HG03439 (cell line): ENCODE data around the gene PTX4.

Source experiments
- ATAC-seq: cut with Tn5 transposase; IDR thresholded peaks from one replicate; pipeline ENCODE4 v1.9.1; 2021; ENCODE audit warnings: mild to moderate bottlenecking, moderate library complexity; ENCODE audit not compliant: unreplicated experiment

The PTX4 gene

GRCh38 chr16:1465567-1465915 lies 23.2 kb downstream of the PTX4 start:
- ATAC-seq = no peak

GRCh38 chr16:1464894-1465566 lies 23.7 kb downstream of the PTX4 start:
- ATAC-seq = no peak

- no peak for ATAC-seq
Observed at GRCh38 chr16:1464196-1464893, 24.4 kb downstream of the PTX4 start.

- ATAC-seq = no peak
Observed at GRCh38 chr16:1461146-1461545, 27.6 kb downstream of the PTX4 start.

- no peak for ATAC-seq
Observed at GRCh38 chr16:1460602-1461138, 28.1 kb downstream of the PTX4 start.

GRCh38 chr16:1459967-1460366 lies 28.8 kb downstream of the PTX4 start:
- ATAC-seq = no peak

- no peak for ATAC-seq
Observed at GRCh38 chr16:1458977-1459341, 29.8 kb downstream of the PTX4 start.

- ATAC-seq = no peak
Observed at GRCh38 chr16:1458336-1458976, 30.3 kb downstream of the PTX4 start.

GRCh38 chr16:1457489-1458245 lies 31.1 kb downstream of the PTX4 start:
- no peak for ATAC-seq

- ATAC-seq = no peak
Observed at GRCh38 chr16:1456951-1457350, 31.8 kb downstream of the PTX4 start.

- no peak for ATAC-seq
Observed at GRCh38 chr16:1455190-1456171, 33.3 kb downstream of the PTX4 start.

GRCh38 chr16:1454561-1454960 lies 34.2 kb downstream of the PTX4 start:
- ATAC-seq = no peak

GRCh38 chr16:1453316-1453715 lies 35.4 kb downstream of the PTX4 start:
- no peak for ATAC-seq

GRCh38 chr16:1452530-1452929 lies 36.2 kb downstream of the PTX4 start:
- no peak for ATAC-seq

- ATAC-seq = no peak
Observed at GRCh38 chr16:1451702-1452392, 36.9 kb downstream of the PTX4 start.

- ATAC-seq = no peak
Observed at GRCh38 chr16:1450841-1451240, 37.9 kb downstream of the PTX4 start.

- no peak for ATAC-seq
Observed at GRCh38 chr16:1450218-1450617, 38.5 kb downstream of the PTX4 start.

GRCh38 chr16:1449201-1449788 lies 39.4 kb downstream of the PTX4 start:
- ATAC-seq = no peak

GRCh38 chr16:1448536-1449116 lies 40.1 kb downstream of the PTX4 start:
- ATAC-seq = no peak
